ENCODE data around the gene INAVA. TPM values are rescaled to one million over a fixed set of nuclear protein-coding genes. Genes with fewer than 3 reads are reported as not detected.

INAVA gene
- total and polyA plus RNA-seq, 2 donors (not counting 1 experiment from before 2014, with no cell fraction given), result 0.06 to 0.34 TPM

DNA sequence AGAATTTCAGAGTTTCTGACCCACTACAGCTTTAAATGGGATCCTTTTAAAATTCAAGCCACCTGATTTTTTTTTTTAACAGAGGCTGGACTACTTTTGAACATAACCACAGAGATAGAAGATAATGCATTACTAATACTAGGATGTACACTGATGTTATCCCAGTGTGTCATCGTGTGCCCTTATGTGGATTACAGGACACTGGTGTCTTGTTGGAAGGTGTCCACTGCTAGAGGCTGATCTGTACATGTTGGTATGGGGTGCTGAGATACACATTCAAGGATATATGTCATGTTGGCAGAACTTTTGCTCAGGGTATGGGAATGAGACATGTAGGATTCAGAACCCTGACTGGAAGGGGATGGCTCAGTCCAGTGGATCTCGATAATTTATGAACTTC, 56.3 kb downstream of the INAVA start:
- Histone ChIP-seq H4K20me1 (ENCODE audit: control insufficient read depth, insufficient read depth, low read length, poor library complexity, severe bottlenecking) (no peaks in the 10 kb centered on the region), H3K4me2 (replicated peaks; ENCODE audit: low read depth, low read length, poor library complexity, severe bottlenecking) (no peak overlapping the region), H3K27ac (ENCODE audit: low read length in 2 of 2) (no peak overlapping the region), H3K79me2 (ENCODE audit: control insufficient read depth, insufficient read depth, low read length) (no peaks in the 10 kb centered on the region), H3K9me3 (ENCODE audit: control extremely low read depth in 1 of 3, control insufficient read depth in 2 of 3, insufficient read depth in 1 of 3, low read length in 2 of 3) (peaks cover 0 to 9% (median 0%) of the 10 kb centered on the region in 3 donors), H3K4me1 (ENCODE audit: control insufficient read depth in 2 of 2, insufficient read depth in 2 of 2, low read length in 2 of 2) (no peaks in the 10 kb centered on the region), H2AFZ (ENCODE audit: insufficient read depth, low read depth, low read length, poor library complexity, severe bottlenecking) (no peak overlapping the region), H3K9ac (ENCODE audit: low read length) (no peak overlapping the region), H3K4me3 (ENCODE audit: control extremely low read depth in 1 of 5, extremely low read depth in 1 of 5, insufficient read depth in 1 of 5, low read depth in 2 of 5, low read length in 4 of 5) (no peak overlapping the region), H3K27me3 (replicated peaks in 1 of 4; ENCODE audit: control extremely low read depth in 1 of 4, control insufficient read depth in 3 of 4, insufficient read depth in 4 of 4, low read length in 3 of 4) (peaks cover 0 to 3% (median 0%) of the 10 kb centered on the region in 4 experiments), H3K36me3 (replicated peaks in 1 of 2; ENCODE audit: control extremely low read depth in 1 of 2, control insufficient read depth in 1 of 2, extremely low read depth in 1 of 2, insufficient read depth in 2 of 2, low read length in 1 of 2) (no peaks in the 10 kb centered on the region)
- ChIA-PET CTCF (no interaction called here), POLR2A (no interaction called here)
- Mint-ChIP-seq H3K4me3 (no peak overlapping the region), H3K4me1 (no peaks in the 10 kb centered on the region), H3K9me3 (ENCODE audit: insufficient read depth) (peaks cover 4% of the 10 kb centered on the region), H3K27ac (no peak overlapping the region), H3K27me3 (peaks cover 14% of the 10 kb centered on the region)
- TF ChIP-seq EZH2 (IDR thresholded peaks at IDR 0.05; ENCODE audit: borderline replicate concordance, insufficient read depth, low read depth, low read length, poor library complexity, severe bottlenecking), result no peak
- TF ChIP-seq, protein P1, sequence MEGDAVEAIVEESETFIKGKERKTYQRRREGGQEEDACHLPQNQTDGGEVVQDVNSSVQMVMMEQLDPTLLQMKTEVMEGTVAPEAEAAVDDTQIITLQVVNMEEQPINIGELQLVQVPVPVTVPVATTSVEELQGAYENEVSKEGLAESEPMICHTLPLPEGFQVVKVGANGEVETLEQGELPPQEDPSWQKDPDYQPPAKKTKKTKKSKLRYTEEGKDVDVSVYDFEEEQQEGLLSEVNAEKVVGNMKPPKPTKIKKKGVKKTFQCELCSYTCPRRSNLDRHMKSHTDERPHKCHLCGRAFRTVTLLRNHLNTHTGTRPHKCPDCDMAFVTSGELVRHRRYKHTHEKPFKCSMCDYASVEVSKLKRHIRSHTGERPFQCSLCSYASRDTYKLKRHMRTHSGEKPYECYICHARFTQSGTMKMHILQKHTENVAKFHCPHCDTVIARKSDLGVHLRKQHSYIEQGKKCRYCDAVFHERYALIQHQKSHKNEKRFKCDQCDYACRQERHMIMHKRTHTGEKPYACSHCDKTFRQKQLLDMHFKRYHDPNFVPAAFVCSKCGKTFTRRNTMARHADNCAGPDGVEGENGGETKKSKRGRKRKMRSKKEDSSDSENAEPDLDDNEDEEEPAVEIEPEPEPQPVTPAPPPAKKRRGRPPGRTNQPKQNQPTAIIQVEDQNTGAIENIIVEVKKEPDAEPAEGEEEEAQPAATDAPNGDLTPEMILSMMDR (IDR thresholded peaks at IDR 0.05), result no peak
- WGBS (ENCODE audit: insufficient coverage), result 100% methylated on average over 2 of the region's 2 CpGs
- ATAC-seq (ENCODE audit: low read depth) (no peak), DNase-seq (no peak)
- intact Hi-C loops (cut with micrococcal nuclease), result no loop called here

DNA sequence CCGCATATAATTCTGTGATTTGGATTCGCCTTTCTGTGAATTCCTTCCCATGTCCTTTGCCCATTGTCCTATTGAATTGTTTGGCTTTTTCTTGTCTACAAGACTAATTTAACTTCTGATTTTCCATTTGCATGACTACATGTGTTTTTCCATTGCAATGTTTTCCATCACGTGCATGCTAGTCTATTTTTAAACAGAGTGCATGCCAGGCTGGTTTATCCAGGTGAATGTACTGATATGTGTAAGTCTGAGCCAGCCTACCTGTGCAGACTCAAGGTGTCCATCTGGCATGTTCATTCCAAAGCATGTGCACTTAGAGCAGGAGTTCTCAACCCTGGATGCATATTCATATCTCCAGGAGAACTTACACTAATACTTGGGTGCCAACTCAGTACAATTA, 59.7 kb downstream of the INAVA start:
- POLR2A ChIA-PET, result no interaction called here
- H3K27ac Mint-ChIP-seq, result no peak overlapping the region
- CTCF ChIA-PET, result no interaction called here
- TF ChIP-seq, protein P1 (IDR thresholded peaks at IDR 0.05), result no peak
- no peak for TF ChIP-seq EZH2 (IDR thresholded peaks at IDR 0.05; ENCODE audit: borderline replicate concordance, insufficient read depth, low read depth, low read length, poor library complexity, severe bottlenecking)
- H3K4me1 Mint-ChIP-seq, result no peaks in the 10 kb centered on the region
- intact Hi-C loops (cut with micrococcal nuclease), result no loop called here
- no CpG with 5 or more reads among the region's 3 CpGs for whole genome bisulfite sequencing (ENCODE audit: insufficient coverage)
- no peak overlapping the region for H3K4me3 Mint-ChIP-seq
- no peak overlapping the region for H3K4me2 ChIP-seq (replicated peaks; ENCODE audit: low read depth, low read length, poor library complexity, severe bottlenecking)
- no peaks in the 10 kb centered on the region for H3K9me3 Mint-ChIP-seq (ENCODE audit: insufficient read depth)
- H3K4me3 ChIP-seq (ENCODE audit: control extremely low read depth in 1 of 5, extremely low read depth in 1 of 5, insufficient read depth in 1 of 5, low read depth in 2 of 5, low read length in 4 of 5), result no peak overlapping the region
- no peaks in the 10 kb centered on the region for H3K79me2 ChIP-seq (ENCODE audit: control insufficient read depth, insufficient read depth, low read length)
- H2AFZ ChIP-seq (ENCODE audit: insufficient read depth, low read depth, low read length, poor library complexity, severe bottlenecking), result no peak overlapping the region
- peaks cover 3% of the 10 kb centered on the region for H3K27me3 Mint-ChIP-seq
- H3K27ac ChIP-seq (ENCODE audit: low read length in 2 of 2), result no peak overlapping the region
- no peak for ATAC-seq (ENCODE audit: low read depth)
- peaks cover 0 to 4% (median 0%) of the 10 kb centered on the region in 4 experiments for H3K27me3 ChIP-seq (replicated peaks in 1 of 4; ENCODE audit: control extremely low read depth in 1 of 4, control insufficient read depth in 3 of 4, insufficient read depth in 4 of 4, low read length in 3 of 4)
- no peak overlapping the region for H3K9ac ChIP-seq (ENCODE audit: low read length)
- H3K36me3 ChIP-seq (replicated peaks in 1 of 2; ENCODE audit: control extremely low read depth in 1 of 2, control insufficient read depth in 1 of 2, extremely low read depth in 1 of 2, insufficient read depth in 2 of 2, low read length in 1 of 2), result no peaks in the 10 kb centered on the region
- H3K9me3 ChIP-seq (ENCODE audit: control extremely low read depth in 1 of 3, control insufficient read depth in 2 of 3, insufficient read depth in 1 of 3, low read length in 2 of 3), result no peaks in the 10 kb centered on the region
- H4K20me1 ChIP-seq (ENCODE audit: control insufficient read depth, insufficient read depth, low read length, poor library complexity, severe bottlenecking), result no peaks in the 10 kb centered on the region
- DNase-seq, result no peak
- no peaks in the 10 kb centered on the region for H3K4me1 ChIP-seq (ENCODE audit: control insufficient read depth in 2 of 2, insufficient read depth in 2 of 2, low read length in 2 of 2)
